Spleen (tissue), 7 donors: ENCODE measurements around the gene NR1I2.

ENCODE experiments used
- CTCF ChIP-seq, 11 experiments: fragments of 200-600 bp in 7 of 11; fragments of 450-650 bp in 4 of 11; sonication (generic) in 4 of 11; IDR thresholded peaks in 8 of 11; conservative IDR thresholded peaks in 3 of 11; 1 replicate in 7 of 11; 2 replicates in 4 of 11; pipeline versions ENCODE4 v1.4.0 to v1.8.0; 2016 to 2021; ENCODE audit warnings: antibody characterized with exemption in 11 of 11, inconsistent platforms in 4 of 11, mild to moderate bottlenecking in 1 of 11
- POLR2A ChIP-seq, 3 donors: fragments of 450-650 bp; IDR thresholded peaks; one replicate each; pipeline ENCODE4 v1.5.1; 2017; ENCODE audit warnings: antibody characterized with exemption in 3 of 3, mild to moderate bottlenecking in 1 of 3
- POLR2AphosphoS5 ChIP-seq, 3 donors: sonication (generic); formaldehyde crosslinking; IDR thresholded peaks; one replicate each; pipeline ENCODE4 v1.5.1; 2017; ENCODE audit warnings: antibody characterized with exemption in 3 of 3
- donor health status: DM: no; HTN: no; CAD: no; lungs with moderate emphysema.
- donor health status: DM: no; HTN: no; CAD: no.
- donor health status: DM: no; HTN: no; CAD: no.

DNA sequence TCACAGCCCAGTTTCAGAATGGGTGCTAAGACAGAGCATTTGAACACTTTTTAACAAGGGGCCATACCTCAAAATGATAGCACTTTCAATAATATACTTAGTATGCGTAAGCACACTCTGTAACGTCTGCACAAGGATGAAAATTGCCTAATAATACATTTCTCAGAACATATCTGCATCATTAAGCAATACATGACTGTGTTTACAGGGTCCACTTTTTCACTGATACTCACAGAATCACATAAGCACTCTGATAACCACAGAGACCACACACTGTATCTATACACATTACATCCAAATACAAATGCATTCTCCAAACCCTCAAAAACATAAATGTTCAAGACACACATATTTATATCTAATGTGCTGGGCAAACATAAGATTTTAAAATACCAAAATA lies 79.8 kb downstream of the NR1I2 start:
- TF ChIP-seq POLR2A (IDR thresholded peaks at IDR 0.05) (no peak), CTCF (IDR thresholded peaks at IDR 0.05 in 8 of 11, conservative IDR thresholded peaks at IDR 0.05 in 3 of 11) (no peak), POLR2AphosphoS5 (IDR thresholded peaks at IDR 0.05) (no peak)
